NCI-H146 treated with DMSO at 0.1 percent for 48 hours (cell line): ENCODE data around the gene RASA1.

Experiments
- DNase-seq: peaks from one replicate; lab custom pipeline; 2025; ENCODE audit not compliant: unreplicated experiment; lab: John Stamatoyannopoulos, UW

RASA1 gene

DNA sequence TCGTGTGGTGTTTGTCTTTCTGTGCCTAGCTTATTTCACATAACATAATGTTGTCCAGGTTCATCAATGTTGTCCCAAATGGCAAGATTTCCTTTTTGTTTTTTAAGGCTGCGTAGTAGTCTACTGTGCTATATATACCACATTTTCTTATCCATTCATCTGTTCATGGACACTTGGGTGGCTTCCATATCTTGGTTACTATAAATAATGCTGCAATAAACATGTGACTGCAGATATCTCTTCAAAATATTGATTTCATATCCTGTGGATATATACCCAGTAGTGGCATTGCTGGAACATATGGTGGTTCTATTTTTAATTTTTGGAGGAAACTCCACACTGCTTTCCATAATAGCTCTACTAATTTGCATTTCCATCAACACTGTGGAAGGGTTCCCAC, 170.5 kb downstream of the RASA1 start:
- no peak for DNase-seq
